ENCODE measurements around the gene CDK6. TPM values are rescaled to one million over a fixed set of nuclear protein-coding genes. Genes with fewer than 3 reads are reported as not detected.

The CDK6 gene
- total and polyA plus RNA-seq, 2 of the 8 experiments (the other 6 are each of a cell fraction or from before 2014, with no cell fraction given) = 5.9 to 18.9 TPM

DNA sequence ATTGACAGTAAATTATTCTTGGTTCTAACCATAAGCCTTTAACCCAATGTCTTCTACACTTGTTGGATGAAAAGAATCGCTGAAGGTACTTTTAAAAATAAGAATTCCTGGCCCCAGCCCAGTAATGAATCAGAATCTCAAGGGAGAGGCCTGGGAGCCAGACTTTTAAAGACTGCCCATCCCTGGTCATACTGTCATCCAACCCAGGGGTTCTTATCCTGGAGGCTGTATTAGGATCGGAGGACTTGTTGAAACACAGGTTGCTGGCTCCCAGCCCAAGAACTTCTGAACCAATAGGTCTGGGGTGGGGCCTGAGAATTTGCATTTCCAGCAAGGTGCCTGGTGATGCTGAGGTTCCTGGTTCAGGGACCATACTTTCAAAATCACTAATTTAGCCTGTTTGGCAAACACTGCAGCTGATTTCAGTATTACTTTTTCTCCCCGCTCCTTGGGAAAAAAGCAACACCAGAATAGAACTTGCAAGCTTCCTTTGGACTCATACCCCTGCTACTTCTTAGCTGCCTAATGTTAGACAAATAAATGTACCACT lies 166.7 kb downstream of the CDK6 start:
- Histone ChIP-seq H4K8ac (ENCODE audit: extremely low read depth, insufficient read depth, low read length) (no peak overlapping the region), H2BK12ac (ENCODE audit: low read depth, low read length) (no peak overlapping the region), H3K4ac (replicated peaks; ENCODE audit: insufficient read length, low read depth, low read length) (no peak overlapping the region), H4K20me1 (replicated peaks in 1 of 2; ENCODE audit: control insufficient read depth in 1 of 2, insufficient read depth in 2 of 2, low read length in 2 of 2) (no peaks in the 10 kb centered on the region), H3K56ac (replicated peaks; ENCODE audit: insufficient read length, low read depth, low read length) (no peak overlapping the region), H3K4me1 (replicated peaks in 1 of 4; ENCODE audit: control insufficient read depth in 3 of 4, insufficient read depth in 4 of 4, low read length in 3 of 4) (no peaks in the 10 kb centered on the region), H2AFZ (ENCODE audit: low read length) (no peak overlapping the region), H3K4me2 (ENCODE audit: insufficient read depth in 1 of 2, low read depth in 2 of 2, low read length in 2 of 2) (no peak overlapping the region), H3K27ac (ENCODE audit: low read depth, low read length) (no peak overlapping the region), H2BK5ac (ENCODE audit: low read depth, low read length) (no peak overlapping the region), H3K23ac (ENCODE audit: insufficient read length) (no peak overlapping the region), H4K91ac (replicated peaks; ENCODE audit: insufficient read length, low read length) (no peak overlapping the region), H2BK15ac (ENCODE audit: low read length) (no peak overlapping the region), H3K23me2 (ENCODE audit: low read depth, low read length) (no peaks in the 10 kb centered on the region; the same call in 1 of the 2 replicates), H3K79me1 (ENCODE audit: low read depth, low read length) (no peaks in the 10 kb centered on the region), H2AK5ac (ENCODE audit: low read depth, low read length) (no peak overlapping the region), H3K36me3 (ENCODE audit: control insufficient read depth in 2 of 4, insufficient read depth in 4 of 4, low read length in 3 of 4) (no peaks in the 10 kb centered on the region), H3K27me3 (replicated peaks in 1 of 4; ENCODE audit: control insufficient read depth in 3 of 4, extremely low read depth in 1 of 4, insufficient read depth in 3 of 4, low read length in 3 of 4) (no peaks in the 10 kb centered on the region), H2BK20ac (ENCODE audit: low read length) (no peak overlapping the region), H3K9ac (replicated peaks in 1 of 4; ENCODE audit: extremely low read depth in 1 of 4, low read depth in 3 of 4, low read length in 3 of 4) (no peak overlapping the region), H3K14ac (ENCODE audit: insufficient read length) (no peak overlapping the region), H3K9me3 (ENCODE audit: insufficient read depth in 2 of 2, low read depth in 1 of 2, low read length in 1 of 2) (no peaks in the 10 kb centered on the region), H2BK120ac (replicated peaks; ENCODE audit: low read depth, low read length) (no peak overlapping the region), H3K18ac (ENCODE audit: extremely low read depth, low read length) (no peak overlapping the region), H4K5ac (ENCODE audit: insufficient read length, low read depth, low read length) (no peak overlapping the region), H3K4me3 (ENCODE audit: extremely low read depth in 1 of 4, insufficient read depth in 2 of 4, low read depth in 3 of 4, low read length in 4 of 4) (no peak overlapping the region), H3K79me2 (ENCODE audit: control insufficient read depth in 1 of 2, insufficient read depth in 2 of 2, low read length in 2 of 2) (no peaks in the 10 kb centered on the region)
- ChIA-PET POLR2A (ENCODE audit: partially characterized antibody) (no interaction called here), CTCF (ENCODE audit: partially characterized antibody) (no interaction called here)
- 95% methylated on average over 3 of the region's 3 CpGs; no CpG with 5 or more reads in 1 of the 2 experiments for WGBS, 2 experiments (ENCODE audit: extremely low coverage in 1 of 2, insufficient coverage in 1 of 2, insufficient read length in 1 of 2, insufficient replicate concordance in 2 of 2, low coverage in 1 of 2, low lambda C conversion rate in 2 of 2, missing lambda C conversion rate in 1 of 2)
- DNase-seq (ENCODE audit: low read depth in 1 of 2, low spot score in 2 of 2) (no peak), FAIRE-seq (no peak)
- TF ChIP-seq KDM4A (IDR thresholded peaks at IDR 0.05; ENCODE audit: low read depth, low read length, severe bottlenecking) = no peak
- TF ChIP-seq GABPA (IDR thresholded peaks at IDR 0.05; ENCODE audit: borderline replicate concordance, insufficient read depth, low read length) = no peak
- TF ChIP-seq TEAD4 (IDR thresholded peaks at IDR 0.05; ENCODE audit: low read depth, low read length) = no peak

Data from H1 (cell line).